GM23338 (cell line): ENCODE measurements around the gene ATP8A2. TPM values are rescaled to one million over a fixed set of nuclear protein-coding genes. Genes with fewer than 3 reads are reported as not detected.

ENCODE experiments used
- ATAC-seq: fragments of 200-7000 bp; cut with Tn5 transposase; 3 replicates; pipeline ENCODE4 v1.9.1; 2020
- DNase-seq: peaks from one replicate; pipeline ENCODE4 v3.0.0-alpha.2; 2015; ENCODE audit warnings: low spot score
- H2AFZ ChIP-seq: fragments of 200-600 bp; sonication (generic); 2 replicates; pipeline ENCODE4 v1.8.0; 2016; ENCODE audit warnings: antibody characterized with exemption, mild to moderate bottlenecking, moderate library complexity
- H3F3A ChIP-seq: fragments of 200-600 bp; sonication (generic); replicated peaks from 2 replicates; pipeline ENCODE4 v1.8.0; 2017; ENCODE audit warnings: antibody characterized with exemption, mixed run types, low read depth
- H3K27ac ChIP-seq: fragments of 200-600 bp; sonication (generic); 2 replicates; pipeline ENCODE4 v1.6.1; 2016; ENCODE audit warnings: low read depth
- H3K27me3 ChIP-seq: fragments of 200-600 bp; sonication (generic); 2 replicates; pipeline ENCODE4 v1.8.0; 2016; ENCODE audit warnings: mild to moderate bottlenecking, mixed run types, moderate library complexity; ENCODE audit not compliant: insufficient read depth
- H3K36me3 ChIP-seq: fragments of 200-600 bp; sonication (generic); 2 replicates; pipeline ENCODE4 v1.8.0; 2016; ENCODE audit warnings: mild to moderate bottlenecking; ENCODE audit not compliant: insufficient read depth
- H3K4me1 ChIP-seq: fragments of 200-600 bp; sonication (generic); 2 replicates; pipeline ENCODE4 v1.8.0; 2016; ENCODE audit warnings: mild to moderate bottlenecking, moderate library complexity; ENCODE audit not compliant: insufficient read depth
- H3K4me2 ChIP-seq: fragments of 200-600 bp; sonication (generic); 2 replicates; pipeline ENCODE4 v1.7.1; 2017; ENCODE audit warnings: mixed run types
- H3K4me3 ChIP-seq: fragments of 200-600 bp; sonication (generic); 2 replicates; pipeline ENCODE4 v1.6.1; 2016; ENCODE audit warnings: mixed run types
- H3K79me2 ChIP-seq: fragments of 200-600 bp; sonication (generic); replicated peaks from 2 replicates; pipeline ENCODE4 v1.8.0; 2017; ENCODE audit warnings: mild to moderate bottlenecking; ENCODE audit not compliant: insufficient read depth
- H3K9me2 ChIP-seq: fragments of 200-600 bp; sonication (generic); 2 replicates; pipeline ENCODE4 v1.8.0; 2017; ENCODE audit not compliant: insufficient read depth
- H4K20me1 ChIP-seq: fragments of 200-600 bp; sonication (generic); replicated peaks from 2 replicates; pipeline ENCODE4 v1.8.0; 2017; ENCODE audit warnings: mild to moderate bottlenecking; ENCODE audit not compliant: insufficient read depth
- H3K27ac Mint-ChIP-seq: 2 replicates; pipeline ENCODE4 v1.8.0; 2020; ENCODE audit warnings: inconsistent platforms, mild to moderate bottlenecking, moderate library complexity, mixed read lengths
- H3K27me3 Mint-ChIP-seq: 3 replicates; pipeline ENCODE4 v1.8.0; 2022; ENCODE audit warnings: low read depth, mild to moderate bottlenecking, moderate library complexity, mixed read lengths, inconsistent platforms; ENCODE audit not compliant: insufficient read depth, poor library complexity
- H3K36me3 Mint-ChIP-seq: 3 replicates; pipeline ENCODE4 v1.8.0; 2021; ENCODE audit warnings: low read depth, mild to moderate bottlenecking, inconsistent platforms, moderate library complexity, mixed read lengths
- H3K4me1 Mint-ChIP-seq: 3 replicates; pipeline ENCODE4 v1.8.0; 2020; ENCODE audit warnings: mild to moderate bottlenecking, inconsistent platforms, mixed read lengths
- H3K4me3 Mint-ChIP-seq: 3 replicates; pipeline ENCODE4 v1.8.0; 2021; ENCODE audit warnings: moderate library complexity, mild to moderate bottlenecking, inconsistent platforms, mixed read lengths
- H3K9me3 Mint-ChIP-seq: 3 replicates; pipeline ENCODE4 v1.8.0; 2020; ENCODE audit warnings: moderate library complexity, mild to moderate bottlenecking, inconsistent platforms, mixed read lengths
- CREB1 ChIP-seq: fragments of 250-450 bp; sonication (Bioruptor Pico); IDR thresholded peaks from 2 replicates; pipeline ENCODE4 v1.5.0; 2020; ENCODE audit warnings: low read depth, mild to moderate bottlenecking, moderate library complexity
- CTCF ChIP-seq, 2 experiments: fragments of 200-600 bp in 1 of 2; sonication (generic) in 1 of 2; conservative IDR thresholded peaks; 2 replicates each; pipeline versions ENCODE4 v1.5.1 to v1.6.1; 2016 to 2017; ENCODE audit warnings: antibody characterized with exemption in 2 of 2, low read depth in 2 of 2, mild to moderate bottlenecking in 2 of 2, moderate library complexity in 1 of 2
- ETS1 ChIP-seq: IDR thresholded peaks from 2 replicates; pipeline ENCODE4 v1.6.1; 2016; ENCODE audit warnings: antibody characterized with exemption
- EZH2 ChIP-seq: fragments of 200-600 bp; sonication (generic); IDR thresholded peaks from one replicate; pipeline ENCODE4 v1.8.0; 2017; ENCODE audit warnings: antibody characterized with exemption, mild to moderate bottlenecking, low read depth; ENCODE audit not compliant: unreplicated experiment
- EZH2phosphoT487 ChIP-seq: fragments of 200-600 bp; sonication (generic); IDR thresholded peaks from one replicate; pipeline ENCODE4 v1.8.1; 2018; ENCODE audit warnings: antibody characterized with exemption; ENCODE audit not compliant: unreplicated experiment
- JUNB ChIP-seq: IDR thresholded peaks from one replicate; pipeline ENCODE4 v1.6.1; 2016; ENCODE audit warnings: antibody characterized with exemption; ENCODE audit not compliant: unreplicated experiment
- NANOG ChIP-seq: IDR thresholded peaks from 2 replicates; pipeline ENCODE4 v1.6.1; 2016; ENCODE audit warnings: antibody characterized with exemption, borderline replicate concordance
- POLR2AphosphoS5 ChIP-seq: IDR thresholded peaks from 2 replicates; pipeline ENCODE4 v1.6.1; 2016; ENCODE audit warnings: antibody characterized with exemption, low read depth
- REST ChIP-seq: IDR thresholded peaks from one replicate; pipeline ENCODE4 v1.6.1; 2018; ENCODE audit warnings: antibody characterized with exemption; ENCODE audit not compliant: unreplicated experiment
- STAT1 ChIP-seq: IDR thresholded peaks from one replicate; pipeline ENCODE4 v1.6.1; 2016; ENCODE audit warnings: antibody characterized with exemption; ENCODE audit not compliant: unreplicated experiment
- ZNF114 ChIP-seq: fragments of 250-450 bp; sonication (Bioruptor Pico); IDR thresholded peaks from 2 replicates; pipeline ENCODE4 v1.5.0; 2020; ENCODE audit warnings: mild to moderate bottlenecking, moderate library complexity
- ZNF331 ChIP-seq: fragments of 250-450 bp; sonication (Bioruptor Pico); IDR thresholded peaks from 2 replicates; pipeline ENCODE4 v1.5.0; 2020; ENCODE audit warnings: low read depth, mild to moderate bottlenecking, moderate library complexity
- ZNF462 ChIP-seq: fragments of 250-450 bp; sonication (Bioruptor Pico); IDR thresholded peaks from 2 replicates; pipeline ENCODE4 v1.5.0; 2020; ENCODE audit warnings: mild to moderate bottlenecking, moderate library complexity
- polyA plus RNA-seq: library from polyadenylated mRNA; unstranded; fragments of >200 nt; fragmentation: Nextera tagmentation; extraction: Ambion mirVana; gene quantifications from 2 replicates; pipeline ENCODE4 v1.2.1, GENCODE V29; 2016
- total RNA-seq: library from RNA; depleted of rRNA; stranded (reverse); fragments of >200 nt; shearing (Covaris generic); gene quantifications from 2 replicates; pipeline ENCODE4 v1.2.3, GENCODE V29; 2014

The ATP8A2 gene
- total and polyA plus RNA-seq, 2 experiments from 2014 or later, result 5.7 to 8.8 TPM

- H3K4me1 ChIP-seq, result peaks cover 34% of the 10 kb centered on the region
- no peak overlapping the region for H3K4me3 Mint-ChIP-seq
- peaks cover 10% of the 10 kb centered on the region for H3K9me2 ChIP-seq
- TF ChIP-seq ZNF114 (no peak), ZNF331 (CRISPR knock-in tag) (no peak), CTCF (conservative IDR thresholded peaks at IDR 0.05; ENCODE audit: low read depth in 2 of 2) (no peak), JUNB (no peak), STAT1 (no peak), CREB1 (CRISPR knock-in tag) (no peak), NANOG (no peak), REST (no peak), EZH2 (no peak), POLR2AphosphoS5 (no peak), ETS1 (no peak), EZH2phosphoT487 (no peak), ZNF462 (CRISPR knock-in tag) (no peak)
- ATAC-seq (no peak), DNase-seq (no peak)
- H3K27me3 Mint-ChIP-seq, result peaks cover 1% of the 10 kb centered on the region
- no peaks in the 10 kb centered on the region for H3K79me2 ChIP-seq
- H3K36me3 Mint-ChIP-seq, result peaks cover 32% of the 10 kb centered on the region
- H3K4me3 ChIP-seq, result no peak overlapping the region
- no peaks in the 10 kb centered on the region for H4K20me1 ChIP-seq
- peaks cover 5% of the 10 kb centered on the region; the same call in 1 of the 2 replicates for H3K36me3 ChIP-seq
- H3K9me3 Mint-ChIP-seq, result peaks cover 33% of the 10 kb centered on the region
- H3K4me2 ChIP-seq, result 0 out of 2 replicates have a peak overlapping the region, but pooled peaks have one; percentile 23
- H2AFZ ChIP-seq, result peak overlapping the region; percentile 52; the same call in 1 of the 2 replicates
- H3K27ac Mint-ChIP-seq, result no peak overlapping the region
- peaks cover 10% of the 10 kb centered on the region; the same call in 2 of the 3 replicates for H3K4me1 Mint-ChIP-seq
- H3K27me3 ChIP-seq, result no peaks in the 10 kb centered on the region
- H3K27ac ChIP-seq, result 0 out of 2 replicates have a peak overlapping the region, but pooled peaks have one; percentile 55
- H3F3A ChIP-seq, result no peaks in the 10 kb centered on the region
Observed at GRCh38 chr13:25902891-25903341, 531.1 kb downstream of the ATP8A2 start.
